AG09309 (cell line): ENCODE results near the gene SRL.

Experiments used
- DNase-seq: peaks from one replicate; pipeline ENCODE4 v3.0.0-alpha.2; 2010; ENCODE audit warnings: low read depth
- H3K4me3 ChIP-seq: 2 replicates; pipeline ENCODE4 v1.5.1; 2011; ENCODE audit warnings: mild to moderate bottlenecking, low read depth, low read length, moderate library complexity; ENCODE audit not compliant: control insufficient read depth
- TF ChIP-seq, protein P1 (sequence below): IDR thresholded peaks from 2 replicates; pipeline ENCODE4 v1.5.1; 2011; ENCODE audit warnings: mild to moderate bottlenecking, low read depth, low read length, inconsistent platforms; ENCODE audit not compliant: insufficient read depth, control insufficient read depth; ENCODE audit errors: missing control alignments

Gene SRL

DNA sequence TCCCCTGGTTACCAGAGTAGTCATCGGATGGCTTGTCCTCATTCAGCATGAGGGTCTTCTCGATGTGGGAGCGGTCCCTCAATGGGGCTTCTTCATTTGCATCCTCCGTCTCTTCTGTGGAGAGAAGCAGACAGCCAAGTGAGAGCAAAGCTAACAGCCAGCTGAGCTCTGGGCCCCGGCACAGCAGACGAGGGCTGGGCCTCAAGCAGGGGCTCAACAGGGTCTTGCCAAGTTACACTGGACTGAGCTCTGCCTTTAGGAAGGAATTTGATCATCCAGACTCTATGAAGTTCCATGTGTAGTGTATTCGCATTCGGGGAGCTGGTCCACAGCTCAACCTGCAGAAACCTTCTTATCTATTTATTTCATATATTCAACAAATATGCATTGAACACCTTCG lies 37.4 kb downstream of the SRL start:
- H3K4me3 ChIP-seq = no peak overlapping the region
- TF ChIP-seq, protein P1, sequence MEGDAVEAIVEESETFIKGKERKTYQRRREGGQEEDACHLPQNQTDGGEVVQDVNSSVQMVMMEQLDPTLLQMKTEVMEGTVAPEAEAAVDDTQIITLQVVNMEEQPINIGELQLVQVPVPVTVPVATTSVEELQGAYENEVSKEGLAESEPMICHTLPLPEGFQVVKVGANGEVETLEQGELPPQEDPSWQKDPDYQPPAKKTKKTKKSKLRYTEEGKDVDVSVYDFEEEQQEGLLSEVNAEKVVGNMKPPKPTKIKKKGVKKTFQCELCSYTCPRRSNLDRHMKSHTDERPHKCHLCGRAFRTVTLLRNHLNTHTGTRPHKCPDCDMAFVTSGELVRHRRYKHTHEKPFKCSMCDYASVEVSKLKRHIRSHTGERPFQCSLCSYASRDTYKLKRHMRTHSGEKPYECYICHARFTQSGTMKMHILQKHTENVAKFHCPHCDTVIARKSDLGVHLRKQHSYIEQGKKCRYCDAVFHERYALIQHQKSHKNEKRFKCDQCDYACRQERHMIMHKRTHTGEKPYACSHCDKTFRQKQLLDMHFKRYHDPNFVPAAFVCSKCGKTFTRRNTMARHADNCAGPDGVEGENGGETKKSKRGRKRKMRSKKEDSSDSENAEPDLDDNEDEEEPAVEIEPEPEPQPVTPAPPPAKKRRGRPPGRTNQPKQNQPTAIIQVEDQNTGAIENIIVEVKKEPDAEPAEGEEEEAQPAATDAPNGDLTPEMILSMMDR = no peak

DNA sequence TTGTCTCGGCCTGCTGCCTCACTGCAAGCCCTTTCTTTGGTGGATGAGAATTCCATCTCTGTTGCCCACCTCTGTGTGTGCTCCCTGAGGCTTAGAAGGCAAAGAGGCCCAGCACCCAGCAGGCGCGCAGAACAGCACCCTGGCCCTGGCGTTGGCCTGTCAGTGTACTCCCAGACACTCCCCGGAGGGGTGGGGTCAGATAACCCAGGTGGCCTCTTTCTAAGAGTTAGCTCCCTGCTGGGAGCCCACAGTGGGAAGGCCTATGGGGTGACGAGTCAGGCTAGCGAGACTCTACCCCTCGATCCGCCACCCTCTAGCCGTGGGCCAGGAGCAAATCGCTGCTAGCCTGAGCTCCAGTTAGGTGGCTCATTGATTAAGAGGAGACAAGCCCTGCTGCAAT lies 38.1 kb downstream of the SRL start:
- H3K4me3 ChIP-seq = no peak overlapping the region
- no peak for DNase-seq
- TF ChIP-seq, protein P1 = no peak

More for the DNA sequence above, 37.4 kb downstream of the SRL start:
- no peak for DNase-seq

DNA sequence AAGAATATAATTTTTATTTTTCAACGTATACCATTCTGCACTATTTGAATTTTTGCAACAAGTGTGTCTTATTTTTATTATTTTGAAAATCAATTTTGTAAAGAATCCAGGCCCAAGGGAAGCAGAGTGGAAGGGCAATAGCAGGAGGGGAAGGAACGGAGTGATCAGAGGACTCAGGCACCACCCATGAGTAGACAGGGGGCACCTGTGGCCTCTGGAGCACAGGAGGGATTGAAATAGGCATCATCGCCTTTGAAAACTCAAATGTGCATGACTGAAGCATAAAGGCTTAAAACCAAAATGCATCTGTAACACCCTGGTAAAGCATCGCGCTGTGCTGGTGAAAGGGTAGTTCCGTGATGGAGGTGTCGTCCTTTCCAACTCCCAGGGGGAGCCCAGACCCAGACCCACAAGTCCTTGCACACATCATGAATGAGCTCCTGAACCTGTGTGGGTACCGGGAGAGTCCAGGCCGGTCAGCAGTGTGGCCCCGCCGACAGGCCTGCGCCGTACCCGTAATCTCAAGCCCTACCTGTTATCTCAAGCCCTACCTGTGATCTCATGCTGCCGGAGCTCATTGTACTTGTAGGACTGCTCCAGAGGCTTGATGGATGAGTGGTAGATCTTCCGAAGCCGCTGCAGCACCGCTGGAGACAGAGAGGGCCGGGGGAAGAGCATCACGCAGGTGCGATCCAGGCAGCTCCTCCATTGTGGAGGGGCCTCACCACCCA lies 39.1 kb downstream of the SRL start:
- no peak for DNase-seq
- TF ChIP-seq, protein P1 = no peak
- H3K4me3 ChIP-seq = no peak overlapping the region

DNA sequence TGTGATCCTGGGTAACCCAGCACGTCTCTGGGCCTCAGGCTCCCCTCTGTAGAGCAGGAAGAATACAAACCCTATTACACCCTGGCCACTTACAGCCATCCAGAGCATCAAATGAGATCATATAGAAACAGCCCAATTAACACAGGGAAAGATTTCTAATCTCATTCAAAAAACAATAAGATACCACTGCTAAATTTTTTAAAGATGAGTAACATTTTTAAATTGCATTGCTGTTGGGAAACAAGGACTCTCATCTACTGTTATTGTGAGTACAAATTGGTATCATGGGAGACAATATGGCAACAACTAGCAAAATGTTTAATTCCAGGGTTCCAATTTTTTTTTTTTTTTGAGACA lies 41.1 kb downstream of the SRL start:
- H3K4me3 ChIP-seq = no peak overlapping the region
- no peak for DNase-seq
- TF ChIP-seq, protein P1 = no peak

DNA sequence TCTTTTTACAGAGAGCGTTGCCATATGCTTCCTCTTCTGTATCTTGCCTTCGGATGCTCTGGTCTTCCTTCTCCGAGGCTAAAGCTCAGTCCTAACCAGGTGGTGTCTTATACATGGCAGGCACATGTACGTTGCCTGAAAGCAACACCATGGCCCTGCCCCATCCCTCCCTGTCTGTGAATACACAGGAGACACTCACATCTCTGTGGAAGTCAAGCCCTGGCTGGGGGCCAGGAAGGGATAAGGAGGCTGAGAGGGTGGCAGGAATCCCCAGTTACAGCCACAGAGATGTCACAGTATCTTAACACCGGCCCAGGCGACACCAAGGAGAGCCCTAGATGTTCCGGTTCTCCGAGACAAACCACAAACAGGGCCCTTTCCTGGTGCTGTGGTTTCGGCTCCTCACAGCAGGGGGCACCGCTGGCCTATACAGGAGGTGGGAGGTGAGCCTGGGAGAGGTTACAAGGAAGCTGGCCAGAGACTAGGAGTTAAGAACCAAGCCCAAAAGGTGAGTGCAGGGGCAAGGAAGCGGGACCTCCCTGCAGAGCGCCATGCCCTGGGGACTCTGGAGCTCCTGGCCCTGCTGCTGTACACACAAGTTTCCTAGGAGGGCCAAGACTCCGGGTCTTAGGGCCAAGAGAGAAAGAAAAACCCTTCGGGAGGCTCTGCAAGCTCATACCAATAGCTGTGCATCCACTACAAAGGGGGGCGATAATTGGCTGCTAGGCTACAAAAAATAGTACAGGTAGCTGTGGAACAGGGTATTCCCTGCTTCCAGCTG lies 41.7 kb downstream of the SRL start:
- no peak for DNase-seq
- TF ChIP-seq, protein P1 = peak; percentile 87
- H3K4me3 ChIP-seq = no peak overlapping the region

DNA sequence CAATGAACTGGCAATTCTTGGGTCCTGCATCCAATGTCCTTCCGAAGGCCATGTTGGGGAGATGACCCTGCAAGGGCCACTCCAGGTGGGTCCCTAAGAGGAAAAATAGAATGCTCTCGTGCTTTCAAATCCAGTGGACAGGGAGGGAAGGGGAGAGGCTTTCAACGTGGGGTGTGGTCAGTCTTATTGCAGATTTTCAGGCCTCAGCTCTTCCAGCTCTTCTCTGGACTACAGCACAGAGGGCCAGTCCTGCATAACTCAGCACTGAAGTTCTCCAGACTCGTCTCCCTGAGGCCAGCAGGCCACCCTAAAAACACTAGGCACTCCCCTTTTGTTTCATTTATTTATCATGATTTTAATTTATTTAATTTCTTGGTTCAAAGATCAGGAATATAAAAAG lies 43.1 kb downstream of the SRL start:
- DNase-seq = no peak
- no peak overlapping the region for H3K4me3 ChIP-seq
- TF ChIP-seq, protein P1 = no peak
